ENCODE results near the gene NFIX.

Gene NFIX

GRCh38 chr19:13095934-13096927, 101.0 kb downstream of the NFIX start:
- no peak for DNase-seq

GRCh38 chr19:13097033-13097462, 101.8 kb downstream of the NFIX start:
- no peak for DNase-seq

GRCh38 chr19:13097463-13098258, 102.4 kb downstream of the NFIX start:
- no peak for DNase-seq

- DNase-seq, result no peak
These were observed 103.2 kb downstream of the NFIX start for GRCh38 chr19:13098277-13099072.

- no peak for DNase-seq
These were observed 104.1 kb downstream of the NFIX start for GRCh38 chr19:13099073-13099999.

GRCh38 chr19:13100031-13100588, 104.8 kb downstream of the NFIX start:
- no peak for DNase-seq

GRCh38 chr19:13100841-13101589, 105.7 kb downstream of the NFIX start:
- no peak for DNase-seq

GRCh38 chr19:13101590-13102415, 106.5 kb downstream of the NFIX start:
- no peak for DNase-seq

GRCh38 chr19:13102416-13102665, 107.1 kb downstream of the NFIX start:
- DNase-seq, result no peak

GRCh38 chr19:13102666-13103580, 107.6 kb downstream of the NFIX start, which contains the start of gene LYL1:
Gene LYL1 (minus strand): TSS chr19:13102858. CDS start chr19:13101171, 1,687 bp downstream.
- no peak for DNase-seq

GRCh38 chr19:13103581-13104359, 108.5 kb downstream of the NFIX start:
- no peak for DNase-seq

GRCh38 chr19:13104360-13104847, 109.1 kb downstream of the NFIX start:
- DNase-seq, result no peak

- no peak for DNase-seq
These were observed 109.8 kb downstream of the NFIX start for GRCh38 chr19:13104848-13105711.

GRCh38 chr19:13109361-13110098, 114.3 kb downstream of the NFIX start:
- no peak for DNase-seq

GRCh38 chr19:13110099-13110610, 114.9 kb downstream of the NFIX start:
- no peak for DNase-seq

GRCh38 chr19:13112555-13112954, 117.3 kb downstream of the NFIX start:
- DNase-seq, result no peak

Data from NCI-H2107 (cell line).